ENCODE results near the gene PRRX1.

PRRX1 gene

GRCh38 chr1:170664093-170664827 lies at the start of gene PRRX1:
PRRX1 (plus strand) TSS chr1:170664131; CDS start chr1:170664219, 88 bp downstream.
- in situ Hi-C loops (cut with MboI; ENCODE audit: low pct_unique_long_range_greater_than_20kb, low sequenced_read_pairs, unreplicated experiment): no loop called here
- DNase-seq (ENCODE audit: low spot score): peak; percentile 45
- no peak for TF ChIP-seq CTCF (IDR thresholded peaks at IDR 0.05; ENCODE audit: extremely low read depth, insufficient read depth, missing control alignments)

GRCh38 chr1:170617591-170618330 lies 46.2 kb upstream of the PRRX1 start:
- in situ Hi-C loops (cut with MboI; ENCODE audit: low pct_unique_long_range_greater_than_20kb, low sequenced_read_pairs, unreplicated experiment): no loop called here
- no peak for TF ChIP-seq CTCF (IDR thresholded peaks at IDR 0.05; ENCODE audit: extremely low read depth, insufficient read depth, missing control alignments)
- no peak for DNase-seq (ENCODE audit: low spot score)

GRCh38 chr1:170618421-170618820 lies 45.5 kb upstream of the PRRX1 start:
- TF ChIP-seq CTCF (IDR thresholded peaks at IDR 0.05; ENCODE audit: extremely low read depth, insufficient read depth, missing control alignments): no peak
- in situ Hi-C loops (cut with MboI; ENCODE audit: low pct_unique_long_range_greater_than_20kb, low sequenced_read_pairs, unreplicated experiment): no loop called here
- DNase-seq (ENCODE audit: low spot score): no peak

- no peak for DNase-seq (ENCODE audit: low spot score)
- no peak for TF ChIP-seq CTCF (IDR thresholded peaks at IDR 0.05; ENCODE audit: extremely low read depth, insufficient read depth, missing control alignments)
Observed at GRCh38 chr1:170619241-170620028, 44.5 kb upstream of the PRRX1 start.

GRCh38 chr1:170620164-170620563 lies 43.8 kb upstream of the PRRX1 start:
- in situ Hi-C loops (cut with MboI; ENCODE audit: low pct_unique_long_range_greater_than_20kb, low sequenced_read_pairs, unreplicated experiment): no loop called here
- no peak for TF ChIP-seq CTCF (IDR thresholded peaks at IDR 0.05; ENCODE audit: extremely low read depth, insufficient read depth, missing control alignments)
- DNase-seq (ENCODE audit: low spot score): no peak

More at GRCh38 chr1:170619241-170620028, 44.5 kb upstream of the PRRX1 start:
- in situ Hi-C loops (cut with MboI; ENCODE audit: low pct_unique_long_range_greater_than_20kb, low sequenced_read_pairs, unreplicated experiment): no loop called here

GRCh38 chr1:170623171-170623570 lies 40.8 kb upstream of the PRRX1 start:
- DNase-seq (ENCODE audit: low spot score): no peak
- TF ChIP-seq CTCF (IDR thresholded peaks at IDR 0.05; ENCODE audit: extremely low read depth, insufficient read depth, missing control alignments): no peak
- in situ Hi-C loops (cut with MboI; ENCODE audit: low pct_unique_long_range_greater_than_20kb, low sequenced_read_pairs, unreplicated experiment): no loop called here

Data from GM13977 (cell line).